HEK293T (cell line): ENCODE measurements around the gene BMP8A.

Source experiments
- BHLHE40 ChIP-seq: fragments of 450-650 bp; IDR thresholded peaks from 2 replicates; pipeline ENCODE4 v1.6.1; 2016; ENCODE audit warnings: mild to moderate bottlenecking, moderate library complexity, borderline replicate concordance
- FOXM1 ChIP-seq: fragments of 450-650 bp; IDR thresholded peaks from 2 replicates; pipeline ENCODE4 v1.6.1; 2017; ENCODE audit warnings: mild to moderate bottlenecking, borderline replicate concordance
- L3MBTL2 ChIP-seq: fragments of 450-650 bp; conservative IDR thresholded peaks from 2 replicates; pipeline ENCODE4 v1.6.1; 2016; ENCODE audit warnings: mild to moderate bottlenecking
- SP1 ChIP-seq: fragments of 450-650 bp; IDR thresholded peaks from 2 replicates; pipeline ENCODE4 v1.6.1; 2017

GRCh38 chr1:39453603-39454002, 37.8 kb upstream of the BMP8A start:
- TF ChIP-seq FOXM1 (no peak), BHLHE40 (no peak), SP1 (no peak), L3MBTL2 (no peak)
